Mesenchymal stem cell (in vitro differentiated cells and primary cell): Measurements from ENCODE around the gene FGF14.

Source experiments
- DNase-seq: peaks from one replicate; pipeline ENCODE4 v3.0.0-alpha.2; 2013
- H2AFZ ChIP-seq: one replicate; pipeline ENCODE4 v1.6.1; 2013; ENCODE audit warnings: low read depth, mild to moderate bottlenecking, control low read depth, inconsistent platforms, low read length, moderate library complexity
- H2AK5ac ChIP-seq: 2 replicates; pipeline ENCODE4 v1.6.1; 2013; ENCODE audit warnings: low read length, moderate library complexity, mild to moderate bottlenecking, inconsistent platforms; ENCODE audit not compliant: severe bottlenecking
- H2BK120ac ChIP-seq: one replicate; pipeline ENCODE4 v1.6.1; 2013; ENCODE audit warnings: low read depth, mild to moderate bottlenecking, inconsistent platforms, low read length, moderate library complexity
- H2BK12ac ChIP-seq, 2 experiments: one replicate each; pipeline ENCODE4 v1.6.1; 2013; ENCODE audit warnings: inconsistent platforms in 2 of 2, low read length in 2 of 2, mild to moderate bottlenecking in 2 of 2, moderate library complexity in 2 of 2, control low read depth in 1 of 2
- H2BK15ac ChIP-seq: one replicate; pipeline ENCODE4 v1.6.1; 2013; ENCODE audit warnings: mild to moderate bottlenecking, low read depth, inconsistent platforms; ENCODE audit not compliant: poor library complexity, severe bottlenecking
- H2BK5ac ChIP-seq: 2 replicates; pipeline ENCODE4 v1.6.1; 2013; ENCODE audit warnings: low read depth, mild to moderate bottlenecking, low read length, control low read depth, inconsistent platforms; ENCODE audit not compliant: poor library complexity, severe bottlenecking
- H3K14ac ChIP-seq, 2 experiments: one replicate each; pipeline ENCODE4 v1.6.1; 2013; ENCODE audit warnings: inconsistent platforms in 2 of 2, low read length in 2 of 2, control low read depth in 1 of 2, mild to moderate bottlenecking in 1 of 2, moderate library complexity in 1 of 2
- H3K18ac ChIP-seq, 2 experiments: one replicate each; pipeline ENCODE4 v1.6.1; 2013; ENCODE audit warnings: inconsistent platforms in 2 of 2, low read length in 2 of 2, control low read depth in 1 of 2, low read depth in 1 of 2, mild to moderate bottlenecking in 1 of 2
- H3K23ac ChIP-seq, 2 experiments: one replicate each; pipeline ENCODE4 v1.6.1; 2013; ENCODE audit warnings: inconsistent platforms in 2 of 2, low read length in 2 of 2, mild to moderate bottlenecking in 2 of 2, moderate library complexity in 2 of 2, control low read depth in 1 of 2
- H3K27ac ChIP-seq: 2 replicates; pipeline ENCODE4 v1.5.1; 2013; ENCODE audit warnings: mild to moderate bottlenecking, moderate library complexity, low read length, control low read depth, inconsistent platforms; ENCODE audit not compliant: poor library complexity, severe bottlenecking
- H3K27me3 ChIP-seq, 2 experiments: 2 replicates each; pipeline versions ENCODE4 v1.6.1 to v1.7.0; 2013; ENCODE audit warnings: low read length in 2 of 2, mild to moderate bottlenecking in 2 of 2, moderate library complexity in 2 of 2, control low read depth in 1 of 2, inconsistent platforms in 1 of 2; ENCODE audit not compliant: control insufficient read depth in 1 of 2, insufficient read depth in 1 of 2
- H3K36me3 ChIP-seq, 2 experiments: 2 replicates each; pipeline versions ENCODE4 v1.6.1 to v1.7.0; 2013; ENCODE audit warnings: low read length in 2 of 2, control low read depth in 1 of 2, inconsistent platforms in 1 of 2, low read depth in 1 of 2, mild to moderate bottlenecking in 1 of 2; ENCODE audit not compliant: insufficient read depth in 2 of 2, control insufficient read depth in 1 of 2
- H3K4ac ChIP-seq, 2 experiments: one replicate each; pipeline ENCODE4 v1.6.1; 2013; ENCODE audit warnings: inconsistent platforms in 2 of 2, low read length in 2 of 2, mild to moderate bottlenecking in 2 of 2, moderate library complexity in 2 of 2, control low read depth in 1 of 2, low read depth in 1 of 2
- H3K4me1 ChIP-seq: 2 replicates; pipeline ENCODE4 v1.6.1; 2013; ENCODE audit warnings: low read depth, low read length, control low read depth; ENCODE audit not compliant: control insufficient read depth, insufficient read depth
- H3K4me2 ChIP-seq: 2 replicates; pipeline ENCODE4 v1.6.1; 2013; ENCODE audit warnings: low read length, mild to moderate bottlenecking, inconsistent platforms; ENCODE audit not compliant: poor library complexity, severe bottlenecking
- H3K4me3 ChIP-seq, 2 experiments: 2 replicates each; pipeline versions ENCODE4 v1.5.1 to v1.7.0; 2013; ENCODE audit warnings: low read length in 2 of 2, mild to moderate bottlenecking in 2 of 2, control low read depth in 1 of 2, low read depth in 1 of 2; ENCODE audit not compliant: insufficient read depth in 1 of 2
- H3K79me1 ChIP-seq: replicated peaks from 2 replicates; pipeline ENCODE4 v1.6.1; 2013; ENCODE audit warnings: mild to moderate bottlenecking, control low read depth, low read length, inconsistent platforms; ENCODE audit not compliant: poor library complexity, severe bottlenecking
- H3K9ac ChIP-seq: 2 replicates; pipeline ENCODE4 v1.7.0; 2013; ENCODE audit warnings: mild to moderate bottlenecking, low read length, moderate library complexity
- H3K9me3 ChIP-seq: 2 replicates; pipeline ENCODE4 v1.7.0; 2013; ENCODE audit warnings: mild to moderate bottlenecking, low read length; ENCODE audit not compliant: control insufficient read depth
- H4K8ac ChIP-seq: one replicate; pipeline ENCODE4 v1.6.1; 2013; ENCODE audit warnings: inconsistent platforms, mild to moderate bottlenecking, low read length, moderate library complexity
- H4K91ac ChIP-seq: one replicate; pipeline ENCODE4 v1.6.1; 2013; ENCODE audit warnings: mild to moderate bottlenecking, low read length, inconsistent platforms
- WGBS: methylation state at CpG from one replicate; pipeline ENCODE4 v1.1.7; 2013; ENCODE audit warnings: mixed read lengths; 5-methylcytosine and 5-hydroxymethylcytosine counted together

FGF14 gene

GRCh38 chr13:101792189-101792588 lies 609.7 kb downstream of the FGF14 start:
- Histone ChIP-seq H4K8ac (no peak overlapping the region), H3K27me3 (peaks cover 0 to 4% of the 10 kb centered on the region in 2 experiments), H3K18ac (no peak overlapping the region), H3K4me1 (no peaks in the 10 kb centered on the region), H3K4me3 (no peak overlapping the region), H2BK15ac (no peak overlapping the region), H2AK5ac (no peak overlapping the region), H3K23ac (no peak overlapping the region), H3K9ac (no peak overlapping the region), H2AFZ (no peak overlapping the region), H3K14ac (no peak overlapping the region), H4K91ac (no peak overlapping the region), H3K27ac (no peak overlapping the region), H2BK12ac (no peak overlapping the region), H3K9me3 (no peaks in the 10 kb centered on the region), H3K4me2 (no peak overlapping the region), H2BK5ac (no peak overlapping the region), H3K4ac (no peak overlapping the region), H3K36me3 (no peaks in the 10 kb centered on the region), H2BK120ac (no peak overlapping the region), H3K79me1 (no peaks in the 10 kb centered on the region)
- DNase-seq: no peak
- no CpG with 5 or more reads among the region's 1 CpG for WGBS

GRCh38 chr13:101785858-101786257 lies 616.0 kb downstream of the FGF14 start:
- Histone ChIP-seq H3K4me1 (no peaks in the 10 kb centered on the region), H3K36me3 (no peaks in the 10 kb centered on the region), H3K14ac (no peak overlapping the region), H2BK5ac (no peak overlapping the region), H4K8ac (no peak overlapping the region), H3K9me3 (no peaks in the 10 kb centered on the region), H3K79me1 (no peaks in the 10 kb centered on the region), H3K4ac (no peak overlapping the region), H2AFZ (no peak overlapping the region), H3K27ac (no peak overlapping the region), H2BK12ac (no peak overlapping the region), H3K27me3 (peaks cover 3 to 17% of the 10 kb centered on the region in 2 experiments), H2BK15ac (no peak overlapping the region), H3K23ac (no peak overlapping the region), H3K4me2 (no peak overlapping the region), H4K91ac (no peak overlapping the region), H3K9ac (no peak overlapping the region), H3K4me3 (no peak overlapping the region), H2AK5ac (no peak overlapping the region), H3K18ac (no peak overlapping the region), H2BK120ac (no peak overlapping the region)
- peak; percentile 24 for DNase-seq
- 41% methylated on average over 1 of the region's 1 CpG for WGBS

- no peak overlapping the region for H3K27ac ChIP-seq
- H3K27me3 ChIP-seq: peaks cover 3 to 20% of the 10 kb centered on the region in 2 experiments
- H3K4me3 ChIP-seq: no peak overlapping the region
- no peak overlapping the region for H3K4me2 ChIP-seq
- H3K9ac ChIP-seq: no peak overlapping the region
- H4K8ac ChIP-seq: no peak overlapping the region
- H2BK5ac ChIP-seq: no peak overlapping the region
- no peak overlapping the region for H3K23ac ChIP-seq
- no peak overlapping the region for H2AFZ ChIP-seq
- no peaks in the 10 kb centered on the region for H3K36me3 ChIP-seq
- H3K79me1 ChIP-seq: no peaks in the 10 kb centered on the region
- H3K14ac ChIP-seq: no peak overlapping the region
- H3K9me3 ChIP-seq: no peaks in the 10 kb centered on the region
- H2AK5ac ChIP-seq: no peak overlapping the region
- H3K4me1 ChIP-seq: no peaks in the 10 kb centered on the region
- no peak overlapping the region for H3K4ac ChIP-seq
- H3K18ac ChIP-seq: no peak overlapping the region
- H4K91ac ChIP-seq: no peak overlapping the region
- H2BK15ac ChIP-seq: no peak overlapping the region
- no peak for DNase-seq
- H2BK12ac ChIP-seq: no peak overlapping the region
- H2BK120ac ChIP-seq: no peak overlapping the region
These were observed 617.5 kb downstream of the FGF14 start for GRCh38 chr13:101784313-101784712.

GRCh38 chr13:101783554-101783953 lies 618.3 kb downstream of the FGF14 start:
- H3K4me1 ChIP-seq: no peaks in the 10 kb centered on the region
- H3K27ac ChIP-seq: no peak overlapping the region
- H3K18ac ChIP-seq: no peak overlapping the region
- H4K8ac ChIP-seq: no peak overlapping the region
- H3K14ac ChIP-seq: no peak overlapping the region
- no peak overlapping the region for H3K4ac ChIP-seq
- H2AK5ac ChIP-seq: no peak overlapping the region
- H2BK12ac ChIP-seq: no peak overlapping the region
- H4K91ac ChIP-seq: no peak overlapping the region
- H2AFZ ChIP-seq: no peak overlapping the region
- H3K9me3 ChIP-seq: no peaks in the 10 kb centered on the region
- no peaks in the 10 kb centered on the region for H3K79me1 ChIP-seq
- no peak overlapping the region for H2BK120ac ChIP-seq
- no peak overlapping the region for H3K9ac ChIP-seq
- H3K4me2 ChIP-seq: no peak overlapping the region
- no peak overlapping the region for H3K4me3 ChIP-seq
- no peaks in the 10 kb centered on the region for H3K36me3 ChIP-seq
- no peak for DNase-seq
- no peak overlapping the region for H3K23ac ChIP-seq
- H2BK15ac ChIP-seq: no peak overlapping the region
- no peak overlapping the region for H2BK5ac ChIP-seq
- peaks cover 3 to 20% of the 10 kb centered on the region in 2 experiments for H3K27me3 ChIP-seq
